ENCODE results near the gene GABPB2.
A peak's percentile ranks its signal among the peaks of the same experiment; 100 is the strongest.

GABPB2 gene

GRCh38 chr1:151051356-151052009 lies 19.1 kb upstream of the GABPB2 start:
- no peak for DNase-seq
- Mint-ChIP-seq H3K4me1 (ENCODE audit: low read depth) (peaks cover 82% of the 10 kb centered on the region), H3K27ac (peak overlapping the region; percentile 81), H3K4me3 (no peak overlapping the region), H3K27me3 (no peaks in the 10 kb centered on the region), H3K9me3 (no peaks in the 10 kb centered on the region), H3K36me3 (ENCODE audit: low read depth) (peaks cover 74% of the 10 kb centered on the region)

DNA sequence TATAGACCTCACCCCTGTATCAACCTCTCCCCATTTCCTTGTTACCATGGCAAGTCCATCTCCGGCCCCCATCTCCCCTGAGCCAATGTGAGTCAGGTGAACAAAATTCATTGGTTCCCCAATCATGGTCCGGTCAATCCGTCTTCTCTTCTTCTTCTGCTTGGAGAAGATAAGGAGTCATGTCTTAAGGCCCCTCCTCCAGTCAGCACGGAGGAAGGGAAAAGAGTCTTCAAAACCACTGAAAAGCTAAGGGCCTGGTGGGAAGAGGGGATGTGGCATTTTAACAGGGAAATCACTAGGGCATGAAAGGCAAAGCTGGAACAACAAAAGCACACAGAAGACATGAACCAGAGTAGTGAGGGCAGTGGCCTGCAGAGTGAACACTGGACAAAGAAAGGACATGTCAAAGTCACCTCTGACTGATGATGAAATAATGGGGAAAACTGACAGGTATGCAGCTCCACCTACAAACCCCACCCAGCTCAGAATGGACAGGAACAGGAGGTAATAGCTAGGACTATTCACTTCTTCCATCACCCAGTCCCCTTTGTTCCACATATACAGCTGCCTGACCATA lies 15.5 kb upstream of the GABPB2 start:
- H3K4me1 Mint-ChIP-seq (ENCODE audit: low read depth): peaks cover 65% of the 10 kb centered on the region
- no peaks in the 10 kb centered on the region for H3K27me3 Mint-ChIP-seq
- H3K27ac Mint-ChIP-seq: peak overlapping the region; percentile 98
- peaks cover 98% of the 10 kb centered on the region for H3K36me3 Mint-ChIP-seq (ENCODE audit: low read depth)
- H3K4me3 Mint-ChIP-seq: peak overlapping the region; percentile 90
- DNase-seq: no peak
- no peaks in the 10 kb centered on the region for H3K9me3 Mint-ChIP-seq

DNA sequence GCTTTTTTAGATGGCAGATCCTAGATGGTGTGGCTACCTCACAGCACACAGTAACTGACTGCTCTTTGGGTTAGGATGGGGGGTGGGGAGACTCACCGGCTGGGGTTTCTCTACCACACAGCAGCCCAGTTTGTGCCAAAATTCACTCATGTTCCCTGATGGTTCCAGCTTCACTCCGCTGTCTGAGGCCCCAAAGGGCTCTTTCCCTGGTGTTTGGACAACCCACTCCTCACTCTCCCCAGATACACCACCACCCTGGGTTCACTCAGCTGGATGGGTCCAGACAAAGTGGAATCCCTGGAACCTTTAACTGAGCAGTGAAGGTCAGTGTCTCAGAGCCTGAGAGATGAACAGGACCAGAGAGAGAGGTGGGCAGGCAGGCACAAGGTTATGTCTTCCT lies 15.0 kb upstream of the GABPB2 start:
- peaks cover 66% of the 10 kb centered on the region for H3K4me1 Mint-ChIP-seq (ENCODE audit: low read depth)
- peak overlapping the region; percentile 98 for H3K27ac Mint-ChIP-seq
- H3K9me3 Mint-ChIP-seq: no peaks in the 10 kb centered on the region
- H3K36me3 Mint-ChIP-seq (ENCODE audit: low read depth): peaks cover 96% of the 10 kb centered on the region
- no peak for DNase-seq
- no peaks in the 10 kb centered on the region for H3K27me3 Mint-ChIP-seq
- peak overlapping the region; percentile 90 for H3K4me3 Mint-ChIP-seq

DNA sequence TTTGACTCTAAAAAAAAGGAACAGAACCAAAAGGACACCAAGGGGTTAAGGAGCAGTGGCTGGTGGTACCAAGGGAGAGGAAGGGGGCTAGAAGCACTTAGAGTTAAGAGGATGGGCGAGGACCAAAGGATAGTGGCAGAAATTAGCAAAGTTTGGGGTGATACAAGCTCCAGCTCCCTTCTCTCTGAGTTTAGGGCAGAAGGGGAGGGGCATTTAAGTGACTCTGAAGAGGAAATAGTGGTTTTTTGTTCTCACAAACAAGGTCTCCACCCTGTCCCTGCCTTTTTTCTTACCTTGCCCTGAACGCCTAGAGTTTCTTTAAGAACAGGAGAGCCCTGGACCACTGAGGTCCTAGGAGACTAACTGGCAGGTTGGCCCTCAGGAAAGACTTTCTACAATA lies 14.4 kb upstream of the GABPB2 start:
- peak overlapping the region; percentile 98 for H3K27ac Mint-ChIP-seq
- H3K27me3 Mint-ChIP-seq: no peaks in the 10 kb centered on the region
- no peak for DNase-seq
- H3K4me3 Mint-ChIP-seq: peak overlapping the region; percentile 90
- H3K4me1 Mint-ChIP-seq (ENCODE audit: low read depth): peaks cover 67% of the 10 kb centered on the region
- H3K36me3 Mint-ChIP-seq (ENCODE audit: low read depth): peaks cover 91% of the 10 kb centered on the region
- H3K9me3 Mint-ChIP-seq: no peaks in the 10 kb centered on the region

- Mint-ChIP-seq H3K27ac (peak overlapping the region; percentile 98), H3K4me3 (peak overlapping the region; percentile 90)
Observed at GRCh38 chr1:151058692-151059091, 11.9 kb upstream of the GABPB2 start.

DNA sequence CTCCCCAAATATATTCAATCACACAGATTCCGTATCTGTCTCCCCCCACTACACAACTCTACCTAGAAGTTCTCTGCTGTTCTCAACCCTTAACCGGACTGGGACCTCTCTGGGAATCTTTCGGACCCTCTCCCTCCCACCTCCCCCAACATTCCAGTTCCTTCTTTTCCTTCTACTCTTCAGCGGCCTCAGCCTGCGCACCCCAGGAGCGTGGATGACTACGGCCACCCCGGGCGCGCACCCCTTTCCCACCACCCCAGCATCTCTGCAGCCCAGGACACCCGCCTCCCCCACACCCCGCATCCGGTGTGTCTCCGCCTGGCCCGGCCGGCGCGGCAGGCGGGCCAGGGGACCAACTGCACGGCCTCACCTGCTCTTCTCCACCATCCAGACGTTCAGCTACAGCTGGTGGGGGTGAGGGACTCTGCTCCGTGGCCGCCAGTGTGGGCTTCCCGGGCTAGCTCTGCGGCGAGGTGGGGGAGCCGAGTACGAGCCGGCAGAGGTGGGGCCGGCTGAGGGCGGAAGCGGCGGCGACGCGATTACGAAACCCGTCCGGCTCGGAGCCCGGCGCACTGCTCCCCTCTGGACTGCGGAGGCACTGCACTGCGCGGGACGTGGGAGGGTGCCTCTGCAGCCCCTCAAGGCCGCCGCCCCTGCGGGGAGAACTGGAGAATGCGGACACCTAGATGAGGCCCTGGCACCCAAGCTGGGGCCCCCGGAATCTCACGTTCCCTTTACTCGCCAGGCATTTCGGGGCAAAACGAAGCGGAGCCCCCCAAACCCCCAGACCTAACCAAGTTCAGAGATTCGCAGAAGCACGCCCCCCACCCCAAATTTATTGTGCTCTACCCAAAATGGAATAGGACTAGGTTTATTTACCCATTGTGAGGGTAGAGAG lies 11.2 kb upstream of the GABPB2 start, which contains the start of gene CDC42SE1:
Gene CDC42SE1, minus strand, starts transcription at position 514 of the 898 bp plus-strand sequence. CDS start 3,892 bp downstream, outside the sequence.
- Mint-ChIP-seq H3K4me3 (peak within 1 kb of the TSS; percentile 90), H3K9me3 (no peaks in the 10 kb centered on the region), H3K27me3 (no peaks in the 10 kb centered on the region), H3K27ac (peak within 1 kb of the TSS; percentile 98), H3K4me1 (ENCODE audit: low read depth) (peaks cover 64% of the 10 kb centered on the region), H3K36me3 (ENCODE audit: low read depth) (peaks cover 58% of the 10 kb centered on the region)
- peak; percentile 90 for DNase-seq

More at GRCh38 chr1:151058692-151059091, 11.9 kb upstream of the GABPB2 start:
- Mint-ChIP-seq H3K9me3 (no peaks in the 10 kb centered on the region), H3K4me1 (ENCODE audit: low read depth) (peaks cover 68% of the 10 kb centered on the region), H3K27me3 (no peaks in the 10 kb centered on the region), H3K36me3 (ENCODE audit: low read depth) (peaks cover 65% of the 10 kb centered on the region)
- peak; percentile 43 for DNase-seq

DNA sequence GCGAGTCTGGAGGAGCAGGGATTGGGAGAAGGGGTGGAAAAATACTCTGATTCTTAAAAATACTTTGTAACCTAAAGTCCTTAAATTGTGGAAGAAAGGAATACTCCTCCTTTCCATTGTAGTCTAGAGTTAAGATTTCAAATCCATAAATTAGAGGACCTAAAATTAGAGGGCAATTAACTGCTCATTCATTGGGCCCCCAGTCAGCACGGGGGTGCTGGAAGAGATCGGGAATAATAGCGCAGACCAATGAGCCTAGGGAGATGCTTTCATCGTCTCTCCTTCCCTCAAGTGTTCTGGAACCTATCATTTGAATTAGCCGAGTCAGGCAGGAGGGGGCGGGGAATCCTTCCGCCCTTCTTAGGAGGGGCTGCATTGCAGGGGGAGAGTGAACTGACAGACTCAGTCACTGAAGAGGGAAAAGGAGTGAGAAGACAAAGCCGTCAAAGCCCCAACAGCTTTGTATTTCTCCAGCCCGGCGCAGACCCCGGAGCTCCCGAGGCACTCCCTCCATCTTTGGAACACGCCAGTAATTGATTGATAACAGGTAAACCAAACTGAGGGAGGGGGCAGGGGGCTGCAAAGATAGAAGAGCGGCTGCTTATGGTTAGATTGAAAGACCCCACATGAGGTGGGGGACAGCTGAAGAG lies 10.4 kb upstream of the GABPB2 start, which contains the start of gene MLLT11:
Gene MLLT11, plus strand, starts transcription at position 391 of the 650 bp plus-strand sequence. CDS start 6,828 bp downstream, outside the sequence.
- DNase-seq: peak; percentile 59
- no peaks in the 10 kb centered on the region for H3K9me3 Mint-ChIP-seq
- peak within 1 kb of the TSS; percentile 98 for H3K27ac Mint-ChIP-seq
- H3K36me3 Mint-ChIP-seq (ENCODE audit: low read depth): peaks cover 51% of the 10 kb centered on the region
- peaks cover 57% of the 10 kb centered on the region for H3K4me1 Mint-ChIP-seq (ENCODE audit: low read depth)
- peak within 1 kb of the TSS; percentile 90 for H3K4me3 Mint-ChIP-seq
- no peaks in the 10 kb centered on the region for H3K27me3 Mint-ChIP-seq

DNA sequence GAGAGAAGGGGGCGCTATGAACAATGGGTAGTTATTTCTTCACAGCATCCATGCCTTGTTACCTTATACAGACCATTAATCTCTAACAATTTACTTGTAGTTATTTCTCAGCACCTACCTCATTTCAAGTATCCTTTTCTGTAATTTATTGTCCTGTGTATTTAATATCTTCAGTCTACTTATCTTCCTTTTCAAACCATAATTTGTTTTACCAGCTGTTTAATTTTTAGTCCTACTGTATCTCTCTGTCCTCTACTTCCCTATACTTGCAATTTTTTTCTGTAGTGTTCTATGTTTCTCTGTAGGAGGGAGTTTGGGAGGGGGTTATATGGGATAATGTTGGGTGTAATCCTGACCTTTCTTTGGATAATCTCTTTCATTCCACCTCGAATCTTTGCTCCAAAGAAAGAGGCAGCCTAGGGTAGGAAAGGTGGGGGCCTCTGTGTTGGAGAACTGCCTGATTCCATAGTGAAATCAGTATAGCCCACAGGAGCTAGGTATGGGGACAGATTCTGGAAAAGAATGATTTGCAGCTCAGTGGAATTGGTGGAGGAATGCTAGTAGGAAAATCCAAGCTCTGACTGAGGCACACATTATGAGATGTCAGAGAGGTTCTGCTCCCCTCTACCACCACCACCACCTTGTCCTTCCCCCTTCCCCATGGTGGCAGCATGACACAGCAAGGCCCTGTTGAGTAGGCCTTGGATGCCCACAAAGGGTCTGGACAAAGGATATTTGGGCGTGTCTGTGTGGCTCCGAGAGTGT lies 9.7 kb upstream of the GABPB2 start:
- peak overlapping the region; percentile 90 for H3K4me3 Mint-ChIP-seq
- peaks cover 50% of the 10 kb centered on the region for H3K4me1 Mint-ChIP-seq (ENCODE audit: low read depth)
- peak overlapping the region; percentile 98 for H3K27ac Mint-ChIP-seq
- peaks cover 44% of the 10 kb centered on the region for H3K36me3 Mint-ChIP-seq (ENCODE audit: low read depth)
- DNase-seq: no peak
- no peaks in the 10 kb centered on the region for H3K27me3 Mint-ChIP-seq
- no peaks in the 10 kb centered on the region for H3K9me3 Mint-ChIP-seq

DNA sequence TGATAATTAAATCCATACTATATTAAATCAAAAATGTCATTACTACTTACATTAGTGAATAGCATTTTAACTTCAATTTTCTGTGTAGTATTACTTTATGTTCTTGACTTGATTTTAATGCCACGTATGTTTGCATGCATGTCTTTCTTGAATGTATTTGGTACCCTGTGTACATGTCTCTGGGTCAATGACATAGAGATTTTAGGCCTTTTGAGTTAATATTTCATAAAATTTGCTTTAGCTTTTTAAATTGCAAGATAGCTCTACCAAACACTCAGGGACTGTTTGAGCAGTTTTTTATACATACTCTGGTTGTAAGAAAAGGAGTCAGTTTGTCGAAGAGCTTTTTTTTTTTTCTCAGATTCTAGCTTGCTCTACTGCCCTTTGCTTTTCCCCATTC lies 8.9 kb upstream of the GABPB2 start:
- peaks cover 38% of the 10 kb centered on the region for H3K36me3 Mint-ChIP-seq (ENCODE audit: low read depth)
- no peak overlapping the region for H3K27ac Mint-ChIP-seq
- no peaks in the 10 kb centered on the region for H3K9me3 Mint-ChIP-seq
- no peak for DNase-seq
- no peaks in the 10 kb centered on the region for H3K27me3 Mint-ChIP-seq
- H3K4me3 Mint-ChIP-seq: peak overlapping the region; percentile 90
- peaks cover 41% of the 10 kb centered on the region for H3K4me1 Mint-ChIP-seq (ENCODE audit: low read depth)

GRCh38 chr1:151062741-151063371 lies 7.7 kb upstream of the GABPB2 start:
- no peak for DNase-seq
- no peaks in the 10 kb centered on the region for H3K27me3 Mint-ChIP-seq
- H3K27ac Mint-ChIP-seq: no peak overlapping the region
- peaks cover 30% of the 10 kb centered on the region for H3K4me1 Mint-ChIP-seq (ENCODE audit: low read depth)
- peaks cover 27% of the 10 kb centered on the region for H3K36me3 Mint-ChIP-seq (ENCODE audit: low read depth)
- H3K4me3 Mint-ChIP-seq: no peak overlapping the region
- H3K9me3 Mint-ChIP-seq: no peaks in the 10 kb centered on the region

GRCh38 chr1:151065089-151065645 lies 5.4 kb upstream of the GABPB2 start:
- Mint-ChIP-seq H3K4me3 (no peak overlapping the region), H3K27ac (no peak overlapping the region), H3K27me3 (no peaks in the 10 kb centered on the region), H3K4me1 (ENCODE audit: low read depth) (peaks cover 42% of the 10 kb centered on the region), H3K9me3 (no peaks in the 10 kb centered on the region), H3K36me3 (ENCODE audit: low read depth) (peaks cover 13% of the 10 kb centered on the region)
- DNase-seq: no peak

DNA sequence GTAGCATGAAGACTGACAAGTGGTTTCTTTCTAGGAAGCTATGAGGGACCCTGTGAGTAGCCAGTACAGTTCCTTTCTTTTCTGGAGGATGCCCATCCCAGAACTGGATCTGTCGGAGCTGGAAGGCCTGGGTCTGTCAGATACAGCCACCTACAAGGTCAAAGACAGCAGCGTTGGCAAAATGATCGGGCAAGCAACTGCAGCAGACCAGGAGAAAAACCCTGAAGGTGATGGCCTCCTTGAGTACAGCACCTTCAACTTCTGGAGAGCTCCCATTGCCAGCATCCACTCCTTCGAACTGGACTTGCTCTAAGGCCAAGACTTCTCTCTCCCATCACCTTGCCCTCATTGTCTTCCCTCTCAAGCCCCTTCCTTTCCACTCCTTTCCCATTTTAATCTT lies 3.4 kb upstream of the GABPB2 start:
- no peak for DNase-seq
- H3K36me3 Mint-ChIP-seq (ENCODE audit: low read depth): peaks cover 23% of the 10 kb centered on the region
- H3K4me3 Mint-ChIP-seq: no peak overlapping the region
- H3K9me3 Mint-ChIP-seq: no peaks in the 10 kb centered on the region
- H3K4me1 Mint-ChIP-seq (ENCODE audit: low read depth): peaks cover 31% of the 10 kb centered on the region
- H3K27ac Mint-ChIP-seq: no peak overlapping the region
- H3K27me3 Mint-ChIP-seq: no peaks in the 10 kb centered on the region

DNA sequence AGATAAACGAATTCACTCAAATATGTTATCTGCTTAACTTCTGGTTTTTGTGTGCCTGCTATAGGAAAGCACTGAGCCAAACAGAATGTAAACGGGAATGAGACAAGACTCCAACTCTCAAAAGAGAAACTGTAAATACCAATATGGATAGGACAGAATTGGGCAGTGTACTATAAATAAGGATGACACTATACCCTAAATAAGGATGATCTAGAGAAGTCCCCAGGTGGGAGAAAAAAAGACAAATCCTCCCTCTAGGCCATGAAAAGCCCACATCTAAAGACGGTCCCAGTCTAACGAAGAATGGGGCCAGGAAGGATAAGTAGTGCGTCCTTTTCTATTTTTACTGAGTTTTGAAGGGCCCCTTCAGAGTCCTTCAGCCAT lies 1.5 kb upstream of the GABPB2 start:
- peaks cover 34% of the 10 kb centered on the region for H3K4me1 Mint-ChIP-seq (ENCODE audit: low read depth)
- no peak for DNase-seq
- H3K9me3 Mint-ChIP-seq: no peaks in the 10 kb centered on the region
- no peaks in the 10 kb centered on the region for H3K27me3 Mint-ChIP-seq
- H3K36me3 Mint-ChIP-seq (ENCODE audit: low read depth): peaks cover 30% of the 10 kb centered on the region
- H3K4me3 Mint-ChIP-seq: peak overlapping the region; percentile 98
- peak overlapping the region; percentile 98 for H3K27ac Mint-ChIP-seq

Data from activated T-cell treated with anti-CD3 and anti-CD28 coated beads, Interleukin-2, amount 50 U/mL, for 24 hours (primary cell).